Caki2 (cell line): ENCODE measurements around the gene COL6A1. TPM values are rescaled to one million over a fixed set of nuclear protein-coding genes. Genes with fewer than 3 reads are reported as not detected.

Experiments used
- DNase-seq: peaks from one replicate; pipeline ENCODE4 v3.0.0-alpha.2; 2015; ENCODE audit warnings: low read depth
- in situ Hi-C: cut with HindIII; loops from 2 replicates; pipeline ENCODE4 v1.10.0; 2016; ENCODE audit warnings: low sequenced_read_pairs, low pct_unique_long_range_greater_than_20kb, mixed read lengths
- total RNA-seq: library from RNA; depleted of rRNA; stranded (reverse); fragments of >200 nt; shearing (Covaris generic); gene quantifications from 2 replicates; pipeline ENCODE4 v1.2.3, GENCODE V29; 2014; ENCODE audit warnings: low replicate concordance

Gene COL6A1
- total RNA-seq, 1 experiment from 2014 or later, result 146 TPM

GRCh38 chr21:45976701-45977311 is 4.8 kb upstream of the COL6A1 start:
- no peak for DNase-seq
- in situ Hi-C loops, result no loop called here

GRCh38 chr21:45977396-45977795 is 4.2 kb upstream of the COL6A1 start:
- in situ Hi-C loops, result no loop called here
- DNase-seq, result no peak

DNA sequence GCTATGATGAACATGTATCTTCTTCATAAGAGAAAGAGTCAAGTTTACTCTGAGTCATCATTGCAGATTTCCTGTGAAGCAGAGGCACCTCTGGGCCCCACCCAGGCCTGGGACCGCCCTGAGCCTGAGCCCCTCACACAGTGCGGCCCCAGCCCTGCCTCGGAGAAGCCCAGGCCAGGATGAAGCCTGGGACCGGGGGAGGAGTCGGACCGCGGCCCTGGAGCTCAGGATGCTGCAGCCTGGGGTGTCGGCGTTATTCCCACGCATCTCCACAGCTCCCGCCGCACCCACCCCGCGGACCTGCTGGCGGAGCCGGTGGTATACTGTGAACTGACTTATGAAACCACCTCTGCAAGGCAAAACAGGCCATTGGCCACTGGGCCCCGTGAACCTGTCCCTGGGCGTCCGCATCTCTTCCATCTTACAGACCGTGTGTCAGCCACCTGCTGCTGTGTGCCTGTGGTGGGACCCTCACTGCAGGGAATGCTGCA is 2.4 kb upstream of the COL6A1 start:
- DNase-seq, result no peak
- in situ Hi-C loops, result no loop called here

GRCh38 chr21:45979651-45980050 is 1.9 kb upstream of the COL6A1 start:
- DNase-seq, result no peak
- in situ Hi-C loops, result no loop called here

GRCh38 chr21:45980271-45980670 is 1.3 kb upstream of the COL6A1 start:
- in situ Hi-C loops, result no loop called here
- DNase-seq, result no peak

- DNase-seq, result no peak
- in situ Hi-C loops, result no loop called here
Observed at GRCh38 chr21:45980697-45981096, 873 bp upstream of the COL6A1 start.

DNA sequence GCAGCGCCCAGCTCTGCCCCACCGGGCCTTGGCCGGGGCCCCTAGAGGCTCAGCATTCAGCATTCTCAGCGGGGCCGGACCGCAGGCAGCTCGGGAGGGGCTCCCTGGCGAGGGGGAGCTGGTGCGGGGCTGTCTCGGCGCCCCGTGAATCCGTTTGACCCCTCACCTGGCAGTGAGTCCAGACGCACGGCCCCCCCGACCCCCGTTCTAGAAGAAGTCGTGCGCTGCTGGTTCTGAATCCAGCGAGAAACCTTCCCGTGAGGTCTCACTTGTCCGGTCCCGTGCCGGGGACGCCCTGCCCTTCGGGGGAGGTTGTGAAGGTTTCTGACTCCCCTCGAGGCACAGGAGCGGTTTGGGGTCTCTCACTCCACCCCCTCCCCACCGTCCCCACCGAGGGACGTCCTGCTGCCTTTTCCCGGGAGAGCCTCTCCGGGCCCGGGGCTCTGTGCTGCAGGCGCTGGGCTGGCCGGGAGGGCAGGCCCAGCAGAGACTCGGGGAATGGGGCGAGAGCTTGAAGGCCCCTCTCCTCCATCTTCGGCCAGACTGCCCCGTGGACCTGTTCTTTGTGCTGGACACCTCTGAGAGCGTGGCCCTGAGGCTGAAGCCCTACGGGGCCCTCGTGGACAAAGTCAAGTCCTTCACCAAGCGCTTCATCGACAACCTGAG is 655 bp downstream of the COL6A1 start:
- in situ Hi-C loops, result no loop called here
- no peak for DNase-seq

- DNase-seq, result no peak
- in situ Hi-C loops, result no loop called here
Observed at GRCh38 chr21:45982758-45983648, 1.4 kb downstream of the COL6A1 start.

GRCh38 chr21:45983649-45983965 is 2.0 kb downstream of the COL6A1 start:
- in situ Hi-C loops, result no loop called here
- DNase-seq, result no peak

DNA sequence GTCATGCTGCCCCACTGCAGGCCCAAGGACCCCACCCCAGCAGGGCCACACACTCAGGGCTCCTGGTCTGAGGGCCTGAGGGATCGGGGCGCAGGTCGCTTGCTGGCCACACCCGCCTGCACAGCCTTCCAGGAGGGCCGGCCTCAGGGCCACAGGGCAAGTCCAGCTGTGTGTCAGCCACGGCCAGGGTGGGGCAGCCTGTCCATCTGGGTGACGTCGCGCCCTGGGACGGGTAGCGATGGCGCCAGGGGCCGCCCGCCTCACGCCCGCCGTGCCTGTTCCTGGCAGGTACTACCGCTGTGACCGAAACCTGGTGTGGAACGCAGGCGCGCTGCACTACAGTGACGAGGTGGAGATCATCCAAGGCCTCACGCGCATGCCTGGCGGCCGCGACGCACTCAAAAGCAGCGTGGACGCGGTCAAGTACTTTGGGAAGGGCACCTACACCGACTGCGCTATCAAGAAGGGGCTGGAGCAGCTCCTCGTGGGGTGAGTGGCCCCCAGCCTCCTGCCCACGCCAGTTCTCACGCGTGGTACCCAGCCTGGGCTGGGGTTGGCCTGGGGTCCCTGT is 2.5 kb downstream of the COL6A1 start:
- in situ Hi-C loops, result no loop called here

GRCh38 chr21:45984584-45985095 is 3.1 kb downstream of the COL6A1 start:
- in situ Hi-C loops, result no loop called here

More for the DNA sequence above, 2.5 kb downstream of the COL6A1 start:
- no peak for DNase-seq

GRCh38 chr21:45985471-45986315 is 4.1 kb downstream of the COL6A1 start:
- in situ Hi-C loops, result no loop called here
- no peak for DNase-seq

More at GRCh38 chr21:45984584-45985095, 3.1 kb downstream of the COL6A1 start:
- no peak for DNase-seq

GRCh38 chr21:45986316-45987051 is 4.9 kb downstream of the COL6A1 start:
- no peak for DNase-seq
- in situ Hi-C loops, result no loop called here

DNA sequence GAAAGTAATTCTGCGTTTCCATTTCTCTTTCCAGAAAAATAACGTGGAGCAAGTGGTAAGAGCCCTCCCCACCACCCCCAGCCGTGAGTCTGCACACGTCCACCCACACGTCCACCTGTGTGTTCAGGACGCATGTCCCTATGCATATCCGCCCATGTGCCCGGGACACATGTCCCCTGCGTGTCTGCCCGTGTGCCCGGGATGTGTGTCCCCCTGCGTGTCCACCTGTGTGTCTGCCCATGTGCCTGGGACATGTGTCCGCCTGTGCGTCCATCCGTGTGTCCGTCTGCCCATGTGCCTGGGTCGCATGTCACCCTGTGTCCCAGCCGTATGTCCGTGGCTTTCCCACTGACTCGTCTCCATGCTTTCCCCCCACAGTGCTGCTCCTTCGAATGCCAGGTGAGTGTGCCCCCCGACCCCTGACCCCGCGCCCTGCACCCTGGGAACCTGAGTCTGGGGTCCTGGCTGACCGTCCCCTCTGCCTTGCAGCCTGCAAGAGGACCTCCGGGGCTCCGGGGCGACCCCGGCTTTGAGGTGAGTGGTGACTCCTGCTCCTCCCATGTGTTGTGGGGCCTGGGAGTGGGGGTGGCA is 5.6 kb downstream of the COL6A1 start:
- in situ Hi-C loops, result no loop called here
- DNase-seq, result no peak

DNA sequence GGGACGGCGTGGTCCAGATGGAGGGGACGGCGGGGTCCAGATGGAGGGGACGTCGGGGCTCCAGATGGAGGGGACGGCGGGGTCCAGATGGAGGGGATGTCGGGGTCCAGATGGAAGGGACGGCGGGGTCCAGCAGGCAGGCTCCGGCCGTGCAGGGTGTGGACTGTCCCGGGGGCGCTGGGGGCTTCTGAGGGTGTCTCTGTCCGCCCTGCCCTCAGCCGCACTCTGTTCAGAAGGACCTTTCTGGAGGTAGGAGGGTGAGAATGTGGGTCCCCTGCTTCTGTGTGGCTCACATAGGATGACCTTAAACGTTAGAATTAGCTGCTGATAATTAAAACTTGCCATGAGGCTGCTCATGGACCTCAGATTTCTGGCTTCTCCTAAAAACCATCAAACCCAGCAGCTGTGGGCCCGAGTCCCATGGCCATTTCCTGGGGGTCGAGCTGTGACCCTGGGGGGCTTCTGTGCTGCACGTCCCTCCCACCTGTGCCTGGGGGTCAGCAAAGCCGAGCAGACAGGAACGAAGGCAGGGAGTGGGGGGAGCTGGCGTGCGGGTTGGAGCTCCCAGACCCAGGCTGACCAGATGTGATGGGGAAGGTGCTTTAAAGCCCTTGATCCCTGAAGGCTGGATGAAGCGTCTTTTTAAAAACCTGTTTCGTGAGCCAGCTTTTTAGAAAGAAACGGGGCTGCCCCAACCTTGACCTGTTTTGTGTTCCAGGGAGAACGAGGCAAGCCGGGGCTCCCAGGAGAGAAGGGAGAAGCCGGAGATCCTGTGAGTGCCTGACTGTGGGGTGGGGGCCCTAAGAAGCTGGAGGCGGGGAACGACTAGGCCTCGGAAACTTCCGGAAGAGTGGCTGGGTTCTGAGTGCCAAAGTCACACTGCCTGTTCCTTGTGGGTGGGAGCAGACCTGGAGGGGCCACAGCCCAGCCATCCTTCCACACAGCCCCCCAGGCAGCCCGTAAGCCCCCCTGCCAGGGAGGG is 7.1 kb downstream of the COL6A1 start:
- in situ Hi-C loops, result no loop called here

More for the DNA sequence above, 7.1 kb downstream of the COL6A1 start:
- no peak for DNase-seq
